Measurements from ENCODE around the gene SRCAP. TPM values are rescaled to one million over a fixed set of nuclear protein-coding genes. Genes with fewer than 3 reads are reported as not detected.

The SRCAP gene
- total and polyA plus RNA-seq, 2 experiments from 2014 or later, result 15.3 to 33.6 TPM

- H3K4me1 ChIP-seq (ENCODE audit: insufficient read depth), result peaks cover 4% of the 10 kb centered on the region
- no peak overlapping the region for H3K4me3 ChIP-seq
- no peak overlapping the region for H3K4me2 ChIP-seq
- H4K20me1 ChIP-seq (ENCODE audit: insufficient read depth, poor library complexity, severe bottlenecking), result no peaks in the 10 kb centered on the region
- H3K9me2 ChIP-seq (replicated peaks; ENCODE audit: insufficient read depth), result no peaks in the 10 kb centered on the region
- H3K36me3 ChIP-seq (replicated peaks; ENCODE audit: insufficient read depth, low read depth), result no peaks in the 10 kb centered on the region
- no peaks in the 10 kb centered on the region for H3K9me3 ChIP-seq (ENCODE audit: low read depth)
- H2AFZ ChIP-seq, result no peak overlapping the region
- 96% methylated on average over 20 of the region's 20 CpGs for WGBS (ENCODE audit: low lambda C conversion rate, missing lambda C conversion rate)
- no peak overlapping the region for H3K27ac ChIP-seq
- no peak for TF ChIP-seq EZH2 (IDR thresholded peaks at IDR 0.05; ENCODE audit: borderline replicate concordance)
- no peak for TF ChIP-seq EZH2phosphoT487 (IDR thresholded peaks at IDR 0.05; ENCODE audit: low read depth, severe bottlenecking, unreplicated experiment)
- no peak for TF ChIP-seq CTCF (IDR thresholded peaks at IDR 0.05; ENCODE audit: poor library complexity)
- no peaks in the 10 kb centered on the region for H3K27me3 ChIP-seq
- H3K79me2 ChIP-seq, result peaks cover 17% of the 10 kb centered on the region
- DNase-seq (ENCODE audit: low spot score), result no peak
These were observed 52.0 kb downstream of the SRCAP start for GRCh38 chr16:30750876-30751465.

- WGBS (ENCODE audit: low lambda C conversion rate, missing lambda C conversion rate), result 97% methylated on average over 4 of the region's 4 CpGs
- no peaks in the 10 kb centered on the region for H3K36me3 ChIP-seq (replicated peaks; ENCODE audit: insufficient read depth, low read depth)
These were observed 54.6 kb downstream of the SRCAP start for GRCh38 chr16:30753596-30753995.

GRCh38 chr16:30755955-30756780, 57.2 kb downstream of the SRCAP start:
- TF ChIP-seq CTCF (IDR thresholded peaks at IDR 0.05; ENCODE audit: poor library complexity) (no peak), EZH2phosphoT487 (IDR thresholded peaks at IDR 0.05; ENCODE audit: low read depth, severe bottlenecking, unreplicated experiment) (no peak)
- Histone ChIP-seq H3K4me3 (no peak overlapping the region), H3K9me2 (replicated peaks; ENCODE audit: insufficient read depth) (no peaks in the 10 kb centered on the region), H2AFZ (no peak overlapping the region), H3K79me2 (no peaks in the 10 kb centered on the region), H3K27ac (no peak overlapping the region), H3K4me1 (ENCODE audit: insufficient read depth) (peaks cover 5% of the 10 kb centered on the region), H4K20me1 (ENCODE audit: insufficient read depth, poor library complexity, severe bottlenecking) (no peaks in the 10 kb centered on the region), H3K9me3 (ENCODE audit: low read depth) (no peaks in the 10 kb centered on the region), H3K27me3 (no peaks in the 10 kb centered on the region), H3K4me2 (no peak overlapping the region), H3K36me3 (replicated peaks; ENCODE audit: insufficient read depth, low read depth) (no peaks in the 10 kb centered on the region)
- WGBS (ENCODE audit: low lambda C conversion rate, missing lambda C conversion rate), result 96% methylated on average over 20 of the region's 20 CpGs
- DNase-seq (ENCODE audit: low spot score), result no peak

More at GRCh38 chr16:30753596-30753995, 54.6 kb downstream of the SRCAP start:
- Histone ChIP-seq H3K4me3 (no peak overlapping the region), H3K27ac (no peak overlapping the region), H3K79me2 (peaks cover 16% of the 10 kb centered on the region), H3K9me2 (replicated peaks; ENCODE audit: insufficient read depth) (no peaks in the 10 kb centered on the region), H3K27me3 (no peaks in the 10 kb centered on the region), H3K9me3 (ENCODE audit: low read depth) (no peaks in the 10 kb centered on the region), H3K4me2 (no peak overlapping the region), H2AFZ (no peak overlapping the region), H3K4me1 (ENCODE audit: insufficient read depth) (no peaks in the 10 kb centered on the region), H4K20me1 (ENCODE audit: insufficient read depth, poor library complexity, severe bottlenecking) (no peaks in the 10 kb centered on the region)
- no peak for TF ChIP-seq EZH2 (IDR thresholded peaks at IDR 0.05; ENCODE audit: borderline replicate concordance)
- no peak for TF ChIP-seq EZH2phosphoT487 (IDR thresholded peaks at IDR 0.05; ENCODE audit: low read depth, severe bottlenecking, unreplicated experiment)
- no peak for TF ChIP-seq CTCF (IDR thresholded peaks at IDR 0.05; ENCODE audit: poor library complexity)
- DNase-seq (ENCODE audit: low spot score), result no peak

Measured in hepatocyte (in vitro differentiated cells).